Heart left ventricle (tissue), 13 donors: ENCODE data around the gene TRAF2.

Experiments
- CTCF ChIP-seq, 12 donors: fragments of 200-600 bp; sonication (generic) in 4 of 12; IDR thresholded peaks; one replicate each; pipeline versions ENCODE4 v1.5.0 to v1.8.0; 2018 to 2022; ENCODE audit warnings: antibody characterized with exemption in 12 of 12, mild to moderate bottlenecking in 5 of 12
- POLR2A ChIP-seq, 2 donors: fragments of 450-650 bp; IDR thresholded peaks; one replicate each; pipeline ENCODE4 v1.6.1; 2017; ENCODE audit warnings: antibody characterized with exemption in 2 of 2, mild to moderate bottlenecking in 2 of 2, moderate library complexity in 2 of 2
- donor health status: ischemic (EF 13 %, LVEDD 7.1; RV severe dilation, severe dysfunction).
- donor health status: DM: no; HTN: yes; CAD: no.
- donor health status: DM: no; HTN: no; CAD: no.
- donor health status: ischemic (EF 25% LVEDD 6.9; RV normal size, moderate dysfunction).
- donor health status: ischemic (EF 25% LVEDD 5.7; RV mildly dilated, moderate dysfunction).
- donor health status: ischemic (EF 35%, LVEDD 5.7; RV mildly dilated, moderate dysfunction).
- donor health status: nonischemic (EF 11% LVEDD 7.7; RV severe dilation, severe dysfunction).
- donor health status: DM: yes; HTN: yes; CAD: no.
- donor health status: PGD.
- donor health status: ischemic (EF 29% LVEDD 5.4; RV normal size, mild dysfunction).
- donor health status: nonischemic (EF 23%, LVEDD 6.1; RV moderate dilation, normal function).

- no peak for TF ChIP-seq CTCF (IDR thresholded peaks at IDR 0.05)
- no peak for TF ChIP-seq POLR2A (IDR thresholded peaks at IDR 0.05)
Observed at GRCh38 chr9:136958473-136958872, 72.2 kb downstream of the TRAF2 start.
